Adrenal gland (tissue), 5 donors: ENCODE results near the gene MAZ.

Experiments used
- POLR2A ChIP-seq, 2 donors: fragments of 450-650 bp; IDR thresholded peaks; one replicate each; pipeline ENCODE4 v1.6.1; 2017; ENCODE audit warnings: antibody characterized with exemption in 2 of 2, mild to moderate bottlenecking in 2 of 2, moderate library complexity in 1 of 2
- TF ChIP-seq, protein P1 (sequence below), 6 experiments: fragments of 450-650 bp in 4 of 6; fragments of 200-600 bp in 2 of 6; sonication (generic) in 1 of 6; IDR thresholded peaks; 1 replicate in 5 of 6; 2 replicates in 1 of 6; pipeline versions ENCODE4 v1.5.1 to v1.8.0; 2016 to 2021; ENCODE audit warnings: antibody characterized with exemption in 6 of 6, mild to moderate bottlenecking in 2 of 6, moderate library complexity in 1 of 6
- donor health status: DM: no; HTN: no; CAD: no.

DNA sequence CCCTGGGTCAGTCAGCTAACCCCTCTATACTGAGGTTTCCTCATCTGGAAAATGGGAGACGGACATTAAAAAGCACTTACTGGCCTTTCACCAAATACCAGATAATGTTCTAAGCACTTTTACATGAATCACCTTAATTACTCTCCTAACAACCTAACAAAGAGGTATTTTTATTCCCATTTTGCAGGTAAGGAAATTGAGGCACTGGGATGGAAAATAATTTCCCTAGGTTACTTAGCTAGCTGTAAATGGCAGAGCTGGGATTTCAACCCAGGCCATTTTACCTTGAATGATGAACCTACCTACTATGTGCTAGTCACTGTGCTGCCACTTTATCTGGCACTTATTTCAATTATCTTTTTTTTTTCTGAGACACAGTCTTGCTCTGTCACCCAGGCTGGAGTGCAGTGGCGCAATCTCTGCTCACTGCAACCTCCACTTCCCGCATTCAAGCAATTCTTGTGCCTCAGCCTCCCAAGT, 12.1 kb upstream of the MAZ start:
- TF ChIP-seq, protein P1, sequence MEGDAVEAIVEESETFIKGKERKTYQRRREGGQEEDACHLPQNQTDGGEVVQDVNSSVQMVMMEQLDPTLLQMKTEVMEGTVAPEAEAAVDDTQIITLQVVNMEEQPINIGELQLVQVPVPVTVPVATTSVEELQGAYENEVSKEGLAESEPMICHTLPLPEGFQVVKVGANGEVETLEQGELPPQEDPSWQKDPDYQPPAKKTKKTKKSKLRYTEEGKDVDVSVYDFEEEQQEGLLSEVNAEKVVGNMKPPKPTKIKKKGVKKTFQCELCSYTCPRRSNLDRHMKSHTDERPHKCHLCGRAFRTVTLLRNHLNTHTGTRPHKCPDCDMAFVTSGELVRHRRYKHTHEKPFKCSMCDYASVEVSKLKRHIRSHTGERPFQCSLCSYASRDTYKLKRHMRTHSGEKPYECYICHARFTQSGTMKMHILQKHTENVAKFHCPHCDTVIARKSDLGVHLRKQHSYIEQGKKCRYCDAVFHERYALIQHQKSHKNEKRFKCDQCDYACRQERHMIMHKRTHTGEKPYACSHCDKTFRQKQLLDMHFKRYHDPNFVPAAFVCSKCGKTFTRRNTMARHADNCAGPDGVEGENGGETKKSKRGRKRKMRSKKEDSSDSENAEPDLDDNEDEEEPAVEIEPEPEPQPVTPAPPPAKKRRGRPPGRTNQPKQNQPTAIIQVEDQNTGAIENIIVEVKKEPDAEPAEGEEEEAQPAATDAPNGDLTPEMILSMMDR (IDR thresholded peaks at IDR 0.05): no peak
- TF ChIP-seq POLR2A (IDR thresholded peaks at IDR 0.05): no peak
